SK-N-SH (cell line): Measurements from ENCODE around the gene SMARCD2. TPM values are rescaled to one million over a fixed set of nuclear protein-coding genes. Genes with fewer than 3 reads are reported as not detected.
"Not testable (repeated sequence)": the region's sequence is repeated elsewhere in the genome, so short reads cannot be mapped to it uniquely, and the experiment has no call there.

Source experiments
- CTCF ChIA-PET: fragments of 300-600, 350-600 bp; formaldehyde crosslinking; extraction: SDS; loops from one replicate; lab custom pipeline; 2021; lab: Yijun Ruan, JAX
- POLR2A ChIA-PET: fragments of 350-600 bp; sonication (Branson Sonifier 250); formaldehyde crosslinking; extraction: SDS; loops from one replicate; lab custom pipeline; 2020; ENCODE audit warnings: antibody characterized with exemption, inconsistent platforms; lab: Yijun Ruan, JAX
- DNase-seq: peaks from one replicate; pipeline ENCODE4 v3.0.0; 2012
- H2AFZ ChIP-seq: fragments of 200-600 bp; sonication (generic); 2 replicates; pipeline ENCODE4 v1.8.1; 2016; ENCODE audit warnings: antibody characterized with exemption, mild to moderate bottlenecking, low read depth
- H3F3A ChIP-seq: fragments of 200-600 bp; sonication (generic); replicated peaks from 2 replicates; pipeline ENCODE3; 2016; ENCODE audit warnings: antibody characterized with exemption, mild to moderate bottlenecking; ENCODE audit not compliant: insufficient read depth
- H3K27ac ChIP-seq, 2 experiments: fragments of 200-500 bp in 1 of 2; fragments of 200-600 bp in 1 of 2; sonication (Bioruptor generic) in 1 of 2; sonication (generic), shearing (Covaris generic) in 1 of 2; 2 replicates each; pipeline versions ENCODE4 v1.5.1 to v1.6.1; 2014 to 2016; ENCODE audit warnings: low read depth in 2 of 2, inconsistent platforms in 1 of 2, low read length in 1 of 2, mild to moderate bottlenecking in 1 of 2, mixed read lengths in 1 of 2
- H3K27me3 ChIP-seq: fragments of 200-600 bp; sonication (generic), shearing (Covaris generic); 2 replicates; pipeline ENCODE4 v1.6.1; 2016; ENCODE audit warnings: mixed run types; ENCODE audit not compliant: insufficient read depth
- H3K36me3 ChIP-seq, 2 experiments: fragments of 200-500 bp in 1 of 2; fragments of 200-600 bp in 1 of 2; sonication (Bioruptor generic) in 1 of 2; sonication (generic) in 1 of 2; replicated peaks in 1 of 2; 2 replicates each; pipeline versions ENCODE3 to v1.5.1; 2014 to 2016; ENCODE audit warnings: low read length in 1 of 2, mild to moderate bottlenecking in 1 of 2; ENCODE audit not compliant: insufficient read depth in 2 of 2, control insufficient read depth in 1 of 2
- H3K4me1 ChIP-seq, 2 experiments: fragments of 200-500 bp in 1 of 2; fragments of 200-600 bp in 1 of 2; sonication (Bioruptor generic) in 1 of 2; sonication (generic), shearing (Covaris generic) in 1 of 2; 2 replicates each; pipeline versions ENCODE4 v1.5.1 to v1.6.1; 2014 to 2016; ENCODE audit warnings: low read depth in 1 of 2, low read length in 1 of 2, mixed run types in 1 of 2; ENCODE audit not compliant: insufficient read depth in 2 of 2, control insufficient read depth in 1 of 2
- H3K4me2 ChIP-seq: fragments of 200-600 bp; sonication (generic), shearing (Covaris generic); 2 replicates; pipeline ENCODE4 v1.6.1; 2017; ENCODE audit warnings: mixed run types
- H3K4me3 ChIP-seq, 2 experiments: fragments of 200-500 bp in 1 of 2; fragments of 200-600 bp in 1 of 2; sonication (Bioruptor generic) in 1 of 2; sonication (generic), shearing (Covaris generic) in 1 of 2; 2 replicates each; pipeline versions ENCODE4 v1.5.1 to v1.8.1; 2014 to 2016; ENCODE audit warnings: low read depth in 2 of 2, inconsistent platforms in 1 of 2, low read length in 1 of 2, mild to moderate bottlenecking in 1 of 2, mixed read lengths in 1 of 2, moderate library complexity in 1 of 2
- H3K79me2 ChIP-seq: fragments of 200-600 bp; sonication (generic); 2 replicates; pipeline ENCODE4 v1.8.1; 2017; ENCODE audit warnings: mild to moderate bottlenecking; ENCODE audit not compliant: insufficient read depth
- H3K9ac ChIP-seq: fragments of 200-600 bp; sonication (generic); 2 replicates; pipeline ENCODE4 v1.6.1; 2017; ENCODE audit warnings: mixed run types
- H3K9me2 ChIP-seq: fragments of 200-600 bp; sonication (generic); 2 replicates; pipeline ENCODE4 v1.6.1; 2017; ENCODE audit warnings: mixed run types
- H3K9me3 ChIP-seq: fragments of 200-600 bp; sonication (generic); 2 replicates; pipeline ENCODE4 v1.6.1; 2017; ENCODE audit warnings: mixed run types, mild to moderate bottlenecking, moderate library complexity
- H4K20me1 ChIP-seq: fragments of 200-600 bp; sonication (generic); 2 replicates; pipeline ENCODE4 v1.6.1; 2017; ENCODE audit warnings: mild to moderate bottlenecking, mixed run types; ENCODE audit not compliant: insufficient read depth
- EP300 ChIP-seq, 2 experiments: IDR thresholded peaks; 2 replicates each; pipeline versions ENCODE4 v1.4.0 to v1.6.1; 2012; ENCODE audit warnings: borderline replicate concordance in 1 of 2, low read depth in 1 of 2, low read length in 1 of 2
- FOSL2 ChIP-seq: IDR thresholded peaks from 2 replicates; pipeline ENCODE4 v1.4.0; 2012; ENCODE audit warnings: low read depth, mild to moderate bottlenecking, moderate library complexity, borderline replicate concordance
- FOXJ3 ChIP-seq: sonication (generic); formaldehyde crosslinking; IDR thresholded peaks from 2 replicates; pipeline ENCODE4 v1.5.1; 2020; ENCODE audit warnings: mild to moderate bottlenecking, missing genetic modification reagents
- GATA2 ChIP-seq: sonication (generic); formaldehyde crosslinking; IDR thresholded peaks from 2 replicates; pipeline ENCODE4 v1.5.0; 2020; ENCODE audit warnings: mild to moderate bottlenecking, missing genetic modification reagents
- MXI1 ChIP-seq: IDR thresholded peaks from 2 replicates; pipeline ENCODE4 v1.6.1; 2012; ENCODE audit warnings: mild to moderate bottlenecking, low read depth, low read length, improper control_type of control experiment
- NFIC ChIP-seq: IDR thresholded peaks from 2 replicates; pipeline ENCODE4 v1.4.0; 2012; ENCODE audit warnings: borderline replicate concordance
- POLR2AphosphoS5 ChIP-seq: IDR thresholded peaks from 2 replicates; pipeline ENCODE4 v1.6.1; 2012; ENCODE audit warnings: low read depth, low read length
- RAD21 ChIP-seq: IDR thresholded peaks from 2 replicates; pipeline ENCODE4 v1.6.1; 2012; ENCODE audit warnings: mild to moderate bottlenecking, low read length
- RCOR1 ChIP-seq: fragments of 150-350 bp; IDR thresholded peaks from 2 replicates; pipeline ENCODE4 v1.6.1; 2017; ENCODE audit warnings: antibody characterized with exemption, low read length
- RXRA ChIP-seq: IDR thresholded peaks from 2 replicates; pipeline ENCODE4 v1.4.0; 2012; ENCODE audit warnings: low read depth, mild to moderate bottlenecking, borderline replicate concordance
- SIN3A ChIP-seq: IDR thresholded peaks from 2 replicates; pipeline ENCODE4 v1.6.1; 2012; ENCODE audit warnings: low read depth, mild to moderate bottlenecking, low read length, moderate library complexity, borderline replicate concordance
- SMC3 ChIP-seq: IDR thresholded peaks from 2 replicates; pipeline ENCODE4 v1.6.1; 2012; ENCODE audit warnings: low read depth, low read length, improper control_type of control experiment
- TEAD4 ChIP-seq: IDR thresholded peaks from 2 replicates; pipeline ENCODE4 v1.4.0; 2012; ENCODE audit warnings: mild to moderate bottlenecking, borderline replicate concordance; ENCODE audit not compliant: insufficient read depth
- WGBS: methylation state at CpG from one replicate; pipeline ENCODE4 v1.1.6; 2017; ENCODE audit warnings: low lambda C conversion rate; 5-methylcytosine and 5-hydroxymethylcytosine counted together
- polyA plus RNA-seq, 3 experiments: library from polyadenylated mRNA; depleted of rRNA; stranded (reverse); fragments of >200 nt; gene quantifications; 2 replicates each; pipeline ENCODE4 v1.2.3, GENCODE V29; 2012
- TF ChIP-seq, protein P1 (sequence below): IDR thresholded peaks from 2 replicates; pipeline ENCODE4 v1.4.0; 2012; ENCODE audit warnings: low read depth, borderline replicate concordance
- TF ChIP-seq, protein P2 (sequence below): fragments of 150-350 bp; IDR thresholded peaks from 2 replicates; pipeline ENCODE4 v1.6.1; 2017; ENCODE audit warnings: antibody characterized with exemption, low read length, low read depth, borderline replicate concordance
- TF ChIP-seq, protein P3 (sequence below): IDR thresholded peaks from 2 replicates; pipeline ENCODE4; 2012
- TF ChIP-seq, protein P4 (sequence below): IDR thresholded peaks from 2 replicates; pipeline ENCODE4 v1.4.0; 2012; ENCODE audit warnings: low read depth

SMARCD2 gene
- polyA plus RNA-seq, 1 of the 3 experiments (the other 2 are of a cell fraction) = 89.1 TPM

DNA sequence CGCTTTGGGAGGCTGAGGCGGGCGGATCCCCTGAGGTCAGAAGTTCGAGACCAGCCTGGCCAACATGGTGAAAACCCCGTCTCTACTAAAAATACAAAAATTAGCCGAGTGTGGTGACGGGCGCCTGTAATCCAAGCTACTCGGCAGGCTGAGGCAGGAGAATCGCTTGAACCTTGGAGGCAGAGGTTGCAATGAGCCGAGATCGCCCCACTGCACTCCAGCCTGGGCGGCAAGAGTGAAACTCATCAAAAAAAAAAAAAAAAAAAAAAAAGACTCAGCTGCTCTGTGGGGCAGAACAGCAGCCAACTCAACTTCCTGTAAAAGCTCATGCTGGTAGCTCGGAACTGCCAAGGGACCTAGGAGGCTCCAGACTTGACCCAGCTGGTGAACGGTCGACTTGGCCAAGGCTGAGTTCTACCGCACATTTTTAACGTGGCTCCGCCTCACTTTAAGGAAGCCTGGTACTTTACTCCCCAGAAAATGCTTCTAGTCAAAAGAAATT is 953 bp upstream of the SMARCD2 start:
- ChIA-PET CTCF (interaction anchor here (0.8 to 9.1 kb wide), 7 partner anchors 8 to 288 kb away, joined by 3 to 96 read pairs (median 9); partner anchors contain the start of genes FTSJ3 and PSMC5), POLR2A (interaction anchor here (0.6 to 9.2 kb wide), 8 partner anchors 13 to 663 kb away, joined by 3 to 108 read pairs (median 3); partner anchors contain the start of genes CCDC47, CEP95, DDX42 and DDX5)
- Histone ChIP-seq H2AFZ (peak overlapping the region; percentile 96), H3F3A (peaks cover 12% of the 10 kb centered on the region), H3K79me2 (peaks cover 39% of the 10 kb centered on the region), H3K4me1 (peaks cover 27 to 33% of the 10 kb centered on the region in 2 experiments), H3K4me2 (peak overlapping the region; percentile 70), H3K4me3 (peak overlapping the region; percentile 59 to 76), H3K27ac (peak overlapping the region; percentile 12 to 67; a peak in 3 of 4 replicates), H3K9ac (peak overlapping the region; percentile 10; the same call in 1 of the 2 replicates)
- H3K36me3 ChIP-seq, H3K27me3 ChIP-seq, H3K9me3 ChIP-seq, DNase-seq, H4K20me1 ChIP-seq, H3K9me2 ChIP-seq: not testable (repeated sequence)
- 39% methylated on average over 19 of the region's 19 CpGs for WGBS

DNA sequence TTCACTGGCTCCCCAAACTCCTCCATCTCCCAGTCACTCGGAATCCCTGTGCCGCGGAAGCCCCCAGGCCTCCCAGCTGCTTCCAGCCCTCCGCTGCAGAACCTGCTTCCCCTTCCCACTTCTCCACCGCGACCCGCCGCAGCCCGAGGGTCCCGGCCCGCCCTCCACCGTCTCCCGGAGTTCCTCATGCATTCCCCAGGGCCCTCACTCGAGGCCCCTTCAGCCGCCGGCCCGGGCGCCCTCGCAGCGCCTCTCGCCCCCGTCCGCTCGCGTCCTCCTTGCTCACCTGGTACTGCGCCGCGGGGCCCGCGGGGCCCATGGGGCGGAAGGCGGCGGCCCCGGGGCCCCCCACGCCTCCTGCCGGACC is 329 bp downstream of the SMARCD2 start:
- Histone ChIP-seq H3K27me3 (no peaks in the 10 kb centered on the region), H3K9me3 (no peaks in the 10 kb centered on the region), H2AFZ (peak overlapping the region; percentile 68), H3F3A (peaks cover 9% of the 10 kb centered on the region), H3K9me2 (no peaks in the 10 kb centered on the region), H4K20me1 (peaks cover 21% of the 10 kb centered on the region; the same call in 1 of the 2 replicates), H3K79me2 (peaks cover 51% of the 10 kb centered on the region), H3K4me1 (peaks cover 27 to 41% of the 10 kb centered on the region in 2 experiments), H3K36me3 (peaks cover 0 to 3% of the 10 kb centered on the region in 2 experiments), H3K4me2 (peak overlapping the region; percentile 93), H3K4me3 (peak overlapping the region; percentile 59 to 76), H3K9ac (peak overlapping the region; percentile 89), H3K27ac (peak overlapping the region; percentile 67 to 97)
- ChIA-PET CTCF (interaction anchor here (0.7 to 9.1 kb wide), 6 partner anchors 14 to 68 kb away, joined by 3 to 96 read pairs (median 5); partner anchors contain the start of genes CCDC47, DDX42, FTSJ3 and PSMC5), POLR2A (interaction anchor here (1.1 to 9.2 kb wide), 5 partner anchors 12 to 664 kb away, joined by 3 to 108 read pairs (median 5); partner anchors contain the start of genes CCDC47, CEP95, DDX42 and DDX5)
- TF ChIP-seq RXRA (no peak), NFIC (no peak), FOXJ3 (CRISPR knock-in tag) (no peak), GATA2 (CRISPR knock-in tag) (no peak), EP300 (IDR thresholded peaks at IDR 0.05; ENCODE audit: borderline replicate concordance in 1 of 2, low read depth in 1 of 2, low read length in 1 of 2) (no peak), POLR2AphosphoS5 (no peak), SIN3A (no peak), RCOR1 (no peak), MXI1 (no peak), RAD21 (no peak), SMC3 (no peak), FOSL2 (no peak), TEAD4 (no peak)
- TF ChIP-seq, protein P1, sequence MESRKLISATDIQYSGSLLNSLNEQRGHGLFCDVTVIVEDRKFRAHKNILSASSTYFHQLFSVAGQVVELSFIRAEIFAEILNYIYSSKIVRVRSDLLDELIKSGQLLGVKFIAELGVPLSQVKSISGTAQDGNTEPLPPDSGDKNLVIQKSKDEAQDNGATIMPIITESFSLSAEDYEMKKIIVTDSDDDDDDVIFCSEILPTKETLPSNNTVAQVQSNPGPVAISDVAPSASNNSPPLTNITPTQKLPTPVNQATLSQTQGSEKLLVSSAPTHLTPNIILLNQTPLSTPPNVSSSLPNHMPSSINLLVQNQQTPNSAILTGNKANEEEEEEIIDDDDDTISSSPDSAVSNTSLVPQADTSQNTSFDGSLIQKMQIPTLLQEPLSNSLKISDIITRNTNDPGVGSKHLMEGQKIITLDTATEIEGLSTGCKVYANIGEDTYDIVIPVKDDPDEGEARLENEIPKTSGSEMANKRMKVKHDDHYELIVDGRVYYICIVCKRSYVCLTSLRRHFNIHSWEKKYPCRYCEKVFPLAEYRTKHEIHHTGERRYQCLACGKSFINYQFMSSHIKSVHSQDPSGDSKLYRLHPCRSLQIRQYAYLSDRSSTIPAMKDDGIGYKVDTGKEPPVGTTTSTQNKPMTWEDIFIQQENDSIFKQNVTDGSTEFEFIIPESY = no peak
- TF ChIP-seq, protein P2, sequence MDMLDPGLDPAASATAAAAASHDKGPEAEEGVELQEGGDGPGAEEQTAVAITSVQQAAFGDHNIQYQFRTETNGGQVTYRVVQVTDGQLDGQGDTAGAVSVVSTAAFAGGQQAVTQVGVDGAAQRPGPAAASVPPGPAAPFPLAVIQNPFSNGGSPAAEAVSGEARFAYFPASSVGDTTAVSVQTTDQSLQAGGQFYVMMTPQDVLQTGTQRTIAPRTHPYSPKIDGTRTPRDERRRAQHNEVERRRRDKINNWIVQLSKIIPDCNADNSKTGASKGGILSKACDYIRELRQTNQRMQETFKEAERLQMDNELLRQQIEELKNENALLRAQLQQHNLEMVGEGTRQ = no peak
- TF ChIP-seq, protein P3, sequence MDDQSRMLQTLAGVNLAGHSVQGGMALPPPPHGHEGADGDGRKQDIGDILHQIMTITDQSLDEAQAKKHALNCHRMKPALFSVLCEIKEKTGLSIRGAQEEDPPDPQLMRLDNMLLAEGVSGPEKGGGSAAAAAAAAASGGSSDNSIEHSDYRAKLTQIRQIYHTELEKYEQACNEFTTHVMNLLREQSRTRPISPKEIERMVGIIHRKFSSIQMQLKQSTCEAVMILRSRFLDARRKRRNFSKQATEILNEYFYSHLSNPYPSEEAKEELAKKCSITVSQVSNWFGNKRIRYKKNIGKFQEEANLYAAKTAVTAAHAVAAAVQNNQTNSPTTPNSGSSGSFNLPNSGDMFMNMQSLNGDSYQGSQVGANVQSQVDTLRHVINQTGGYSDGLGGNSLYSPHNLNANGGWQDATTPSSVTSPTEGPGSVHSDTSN = no peak
- TF ChIP-seq, protein P4, sequence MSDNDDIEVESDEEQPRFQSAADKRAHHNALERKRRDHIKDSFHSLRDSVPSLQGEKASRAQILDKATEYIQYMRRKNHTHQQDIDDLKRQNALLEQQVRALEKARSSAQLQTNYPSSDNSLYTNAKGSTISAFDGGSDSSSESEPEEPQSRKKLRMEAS = no peak
- no peak for DNase-seq
- 0% methylated on average over 12 of the region's 36 CpGs for WGBS
